Activated CD4-positive, alpha-beta T cell treated with anti-CD3 and anti-CD28 coated beads, Interleukin-2, amount 50 U/mL, for 48 hours (primary cell): Measurements from ENCODE around the gene LEPR.
"Not testable (repeated sequence)": the region's sequence is repeated elsewhere in the genome, so short reads cannot be mapped to it uniquely, and the experiment has no call there.

Experiments
- DNase-seq, 2 experiments: peaks; one replicate each; pipeline ENCODE4 v3.0.0-alpha.2; 2020

The LEPR gene

GRCh38 chr1:65420590-65421350 lies at the start of gene LEPR, which contains the start of gene LEPROT:
LEPR (plus strand) TSS chr1:65420668; CDS start chr1:65565566, 144,898 bp downstream.
LEPROT (plus strand) TSS chr1:65420668; CDS start chr1:65420725, 57 bp downstream.
- no peak for DNase-seq

GRCh38 chr1:65371544-65371943 lies 48.9 kb upstream of the LEPR start:
- no peak for DNase-seq

- DNase-seq: no peak
Observed at GRCh38 chr1:65372557-65372956, 47.9 kb upstream of the LEPR start.

- DNase-seq: no peak
Observed at GRCh38 chr1:65377496-65378246, 42.8 kb upstream of the LEPR start.

- DNase-seq: no peak
Observed at GRCh38 chr1:65378247-65378946, 42.1 kb upstream of the LEPR start.

- not testable (repeated sequence) for DNase-seq
Observed at GRCh38 chr1:65384426-65384825, 36.0 kb upstream of the LEPR start.

- no peak for DNase-seq
Observed at GRCh38 chr1:65386439-65386838, 34.0 kb upstream of the LEPR start.

GRCh38 chr1:65387821-65388220 lies 32.6 kb upstream of the LEPR start:
- DNase-seq: no peak

GRCh38 chr1:65388908-65389695 lies 31.4 kb upstream of the LEPR start:
- no peak for DNase-seq

- DNase-seq: no peak
Observed at GRCh38 chr1:65392497-65392896, 28.0 kb upstream of the LEPR start.

GRCh38 chr1:65393347-65393746 lies 27.1 kb upstream of the LEPR start:
- DNase-seq: peak; percentile 17 to 21

GRCh38 chr1:65393928-65394327 lies 26.5 kb upstream of the LEPR start:
- no peak for DNase-seq

- DNase-seq: peak; percentile 1 to 6
Observed at GRCh38 chr1:65395887-65396612, 24.4 kb upstream of the LEPR start.

GRCh38 chr1:65398083-65398482 lies 22.4 kb upstream of the LEPR start:
- DNase-seq: no peak

GRCh38 chr1:65399003-65399402 lies 21.5 kb upstream of the LEPR start:
- DNase-seq: no peak

GRCh38 chr1:65401612-65402011 lies 18.9 kb upstream of the LEPR start:
- no peak for DNase-seq

- no peak for DNase-seq
Observed at GRCh38 chr1:65404941-65405340, 15.5 kb upstream of the LEPR start.

GRCh38 chr1:65407877-65408276 lies 12.6 kb upstream of the LEPR start:
- no peak for DNase-seq

GRCh38 chr1:65409314-65409713 lies 11.2 kb upstream of the LEPR start:
- no peak for DNase-seq

- no peak for DNase-seq
Observed at GRCh38 chr1:65409816-65410326, 10.6 kb upstream of the LEPR start.

- no peak for DNase-seq
Observed at GRCh38 chr1:65412256-65412983, 8.0 kb upstream of the LEPR start.
